ENCODE results near the gene PLEKHA3.
"Not testable (repeated sequence)": the region's sequence is repeated elsewhere in the genome, so short reads cannot be mapped to it uniquely, and the experiment has no call there.

Gene PLEKHA3

DNA sequence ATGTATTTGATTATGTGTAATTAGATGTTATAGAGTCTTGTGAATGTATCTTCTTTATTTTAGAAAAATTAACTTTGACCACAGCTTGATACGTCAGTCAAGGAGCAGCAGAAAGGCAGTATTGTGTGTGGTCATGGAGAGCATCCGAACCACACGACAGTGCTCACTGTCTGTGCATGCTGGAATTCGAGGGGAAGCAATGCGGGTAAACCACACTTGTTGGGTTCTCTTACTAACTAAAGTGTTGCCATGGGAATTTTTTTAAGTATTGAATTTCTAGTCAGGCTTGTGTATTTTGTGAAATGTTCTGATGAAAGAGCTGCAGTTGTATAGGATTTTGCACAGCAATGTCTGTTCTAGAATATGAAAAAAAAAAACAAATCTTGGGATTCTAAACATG lies 24.3 kb upstream of the PLEKHA3 start:
- H3K4me3 ChIP-seq (ENCODE audit: insufficient read depth, low read length, poor library complexity, severe bottlenecking): no peak overlapping the region
- no peaks in the 10 kb centered on the region for H3K9me3 ChIP-seq (ENCODE audit: insufficient read depth, low read length)
- H3K9ac ChIP-seq (ENCODE audit: low read length): no peak overlapping the region
- TF ChIP-seq, protein P1, sequence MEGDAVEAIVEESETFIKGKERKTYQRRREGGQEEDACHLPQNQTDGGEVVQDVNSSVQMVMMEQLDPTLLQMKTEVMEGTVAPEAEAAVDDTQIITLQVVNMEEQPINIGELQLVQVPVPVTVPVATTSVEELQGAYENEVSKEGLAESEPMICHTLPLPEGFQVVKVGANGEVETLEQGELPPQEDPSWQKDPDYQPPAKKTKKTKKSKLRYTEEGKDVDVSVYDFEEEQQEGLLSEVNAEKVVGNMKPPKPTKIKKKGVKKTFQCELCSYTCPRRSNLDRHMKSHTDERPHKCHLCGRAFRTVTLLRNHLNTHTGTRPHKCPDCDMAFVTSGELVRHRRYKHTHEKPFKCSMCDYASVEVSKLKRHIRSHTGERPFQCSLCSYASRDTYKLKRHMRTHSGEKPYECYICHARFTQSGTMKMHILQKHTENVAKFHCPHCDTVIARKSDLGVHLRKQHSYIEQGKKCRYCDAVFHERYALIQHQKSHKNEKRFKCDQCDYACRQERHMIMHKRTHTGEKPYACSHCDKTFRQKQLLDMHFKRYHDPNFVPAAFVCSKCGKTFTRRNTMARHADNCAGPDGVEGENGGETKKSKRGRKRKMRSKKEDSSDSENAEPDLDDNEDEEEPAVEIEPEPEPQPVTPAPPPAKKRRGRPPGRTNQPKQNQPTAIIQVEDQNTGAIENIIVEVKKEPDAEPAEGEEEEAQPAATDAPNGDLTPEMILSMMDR (IDR thresholded peaks at IDR 0.05; ENCODE audit: insufficient read depth, low read length, poor library complexity, severe bottlenecking): no peak
- no peak overlapping the region for H2AFZ ChIP-seq (ENCODE audit: low read depth, low read length, severe bottlenecking)
- no peaks in the 10 kb centered on the region for H3K27me3 ChIP-seq (ENCODE audit: low read length)
- no peak overlapping the region for H3K4me2 ChIP-seq (ENCODE audit: low read depth, low read length, poor library complexity, severe bottlenecking)
- no peaks in the 10 kb centered on the region for H3K36me3 ChIP-seq (ENCODE audit: low read length)
- H3K9me2 ChIP-seq (replicated peaks; ENCODE audit: insufficient read depth, low read length): no peaks in the 10 kb centered on the region
- peaks cover 7% of the 10 kb centered on the region; the same call in 1 of the 2 replicates for H3F3A ChIP-seq (ENCODE audit: insufficient read depth)
- no peaks in the 10 kb centered on the region for H3K79me2 ChIP-seq (ENCODE audit: insufficient read depth, low read length)
- no peaks in the 10 kb centered on the region for H4K20me1 ChIP-seq (ENCODE audit: low read depth, low read length)
- H3K27ac ChIP-seq (ENCODE audit: low read depth, low read length): no peak overlapping the region

DNA sequence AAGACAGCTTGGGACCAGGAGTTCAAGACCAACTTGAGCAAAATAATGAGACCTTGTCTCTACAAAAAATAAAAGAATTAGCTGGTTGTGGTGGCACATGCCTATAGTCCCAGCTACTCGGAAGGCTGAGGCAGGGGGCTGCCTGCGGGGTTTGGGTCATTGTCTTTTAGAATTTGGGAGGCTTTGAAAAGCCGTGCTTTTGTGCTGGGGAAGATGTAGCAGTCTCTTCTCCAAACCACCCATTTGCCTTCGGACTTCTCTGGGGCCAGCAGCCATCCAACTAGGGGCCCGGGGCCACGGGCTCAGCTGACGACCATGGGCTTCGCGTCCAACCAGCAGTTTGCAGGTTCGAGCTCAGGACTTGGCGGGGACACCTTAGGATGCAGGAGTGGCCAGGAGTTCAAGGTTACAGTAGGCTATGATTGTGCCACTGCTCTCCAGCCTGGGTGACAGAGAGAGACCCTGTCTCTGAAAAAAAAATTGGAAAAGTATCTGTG lies 22.8 kb upstream of the PLEKHA3 start:
- no peak overlapping the region for H3K9ac ChIP-seq (ENCODE audit: low read length)
- H3F3A ChIP-seq (ENCODE audit: insufficient read depth): peaks cover 7% of the 10 kb centered on the region; the same call in 1 of the 2 replicates
- H3K36me3 ChIP-seq (ENCODE audit: low read length): no peaks in the 10 kb centered on the region
- H3K27me3 ChIP-seq (ENCODE audit: low read length): no peaks in the 10 kb centered on the region
- no peak overlapping the region for H2AFZ ChIP-seq (ENCODE audit: low read depth, low read length, severe bottlenecking)
- no peaks in the 10 kb centered on the region for H3K9me3 ChIP-seq (ENCODE audit: insufficient read depth, low read length)
- no peak overlapping the region for H3K27ac ChIP-seq (ENCODE audit: low read depth, low read length)
- TF ChIP-seq EZH2phosphoT487 (conservative IDR thresholded peaks at IDR 0.05; ENCODE audit: low read length): no peak
- TF ChIP-seq, protein P1 (IDR thresholded peaks at IDR 0.05; ENCODE audit: insufficient read depth, low read length, poor library complexity, severe bottlenecking): no peak
- no peaks in the 10 kb centered on the region for H3K9me2 ChIP-seq (replicated peaks; ENCODE audit: insufficient read depth, low read length)
- no peak overlapping the region for H3K4me3 ChIP-seq (ENCODE audit: insufficient read depth, low read length, poor library complexity, severe bottlenecking)
- H4K20me1 ChIP-seq (ENCODE audit: low read depth, low read length): no peaks in the 10 kb centered on the region
- H3K79me2 ChIP-seq (ENCODE audit: insufficient read depth, low read length): no peaks in the 10 kb centered on the region
- no peak overlapping the region for H3K4me2 ChIP-seq (ENCODE audit: low read depth, low read length, poor library complexity, severe bottlenecking)

DNA sequence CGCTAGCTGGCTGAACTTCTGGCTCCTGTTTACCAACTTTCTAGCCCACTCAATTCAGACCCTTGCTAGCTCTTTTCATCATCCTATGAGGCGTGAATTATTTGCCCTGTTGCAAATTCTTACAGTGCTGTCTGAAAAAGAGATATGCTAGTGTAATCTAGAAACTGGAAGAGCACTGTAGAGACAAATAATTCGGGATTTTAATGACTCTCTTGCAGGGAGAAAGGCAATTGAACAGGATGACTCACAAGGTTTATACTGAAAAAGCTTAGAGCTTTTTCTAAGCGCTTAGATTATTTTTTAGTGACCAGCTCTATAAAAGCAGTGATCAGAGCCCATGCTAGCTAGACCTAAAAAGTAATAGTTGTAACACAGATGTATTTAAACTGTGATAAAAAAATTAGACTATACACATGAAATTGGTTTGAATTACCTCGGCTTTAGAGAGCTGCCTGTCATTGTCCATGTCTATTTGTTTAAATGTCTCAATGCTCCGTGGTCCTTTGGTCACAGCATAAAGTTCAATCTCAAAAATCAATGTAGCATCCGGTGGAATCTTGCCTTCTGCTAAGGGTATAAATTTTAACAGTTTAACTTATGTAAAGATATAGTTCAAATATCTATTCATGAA lies 10.9 kb upstream of the PLEKHA3 start:
- no peaks in the 10 kb centered on the region for H3K79me2 ChIP-seq (ENCODE audit: insufficient read depth, low read length)
- H4K20me1 ChIP-seq (ENCODE audit: low read depth, low read length): no peaks in the 10 kb centered on the region
- TF ChIP-seq, protein P1 (IDR thresholded peaks at IDR 0.05; ENCODE audit: insufficient read depth, low read length, poor library complexity, severe bottlenecking): no peak
- no peak for TF ChIP-seq EZH2phosphoT487 (conservative IDR thresholded peaks at IDR 0.05; ENCODE audit: low read length)
- no peak overlapping the region for H2AFZ ChIP-seq (ENCODE audit: low read depth, low read length, severe bottlenecking)
- no peaks in the 10 kb centered on the region for H3F3A ChIP-seq (ENCODE audit: insufficient read depth)
- no peak overlapping the region for H3K4me3 ChIP-seq (ENCODE audit: insufficient read depth, low read length, poor library complexity, severe bottlenecking)
- no peaks in the 10 kb centered on the region for H3K27me3 ChIP-seq (ENCODE audit: low read length)
- no peaks in the 10 kb centered on the region for H3K9me2 ChIP-seq (replicated peaks; ENCODE audit: insufficient read depth, low read length)
- H3K36me3 ChIP-seq (ENCODE audit: low read length): peaks cover 12% of the 10 kb centered on the region; the same call in 1 of the 2 replicates
- H3K9ac ChIP-seq (ENCODE audit: low read length): no peak overlapping the region
- H3K27ac ChIP-seq (ENCODE audit: low read depth, low read length): no peak overlapping the region
- no peak overlapping the region for H3K4me2 ChIP-seq (ENCODE audit: low read depth, low read length, poor library complexity, severe bottlenecking)
- H3K9me3 ChIP-seq (ENCODE audit: insufficient read depth, low read length): no peaks in the 10 kb centered on the region

DNA sequence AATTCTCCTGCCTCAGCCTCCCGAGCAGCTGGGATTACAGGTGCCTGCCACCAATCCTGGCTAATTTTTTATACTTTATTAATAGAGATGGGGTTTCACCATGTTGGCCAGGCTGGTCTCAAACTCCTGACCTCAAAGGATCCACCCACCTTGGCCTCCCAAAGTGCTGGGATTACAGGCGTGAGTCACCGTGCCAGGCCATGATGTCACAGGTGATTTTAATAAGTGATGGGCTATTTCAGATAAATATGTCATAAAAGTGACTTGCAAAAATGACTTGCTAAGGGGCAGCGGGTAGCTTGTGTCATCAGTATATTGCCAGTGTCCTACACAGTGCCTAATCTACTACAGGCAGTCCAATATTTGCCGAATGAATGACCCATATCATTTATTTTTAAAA lies 8.9 kb upstream of the PLEKHA3 start:
- H3K79me2 ChIP-seq (ENCODE audit: insufficient read depth, low read length); H3K27me3 ChIP-seq (ENCODE audit: low read length); H3K9me2 ChIP-seq (replicated peaks; ENCODE audit: insufficient read depth, low read length); H3K36me3 ChIP-seq (ENCODE audit: low read length); H3F3A ChIP-seq (ENCODE audit: insufficient read depth); H3K27ac ChIP-seq (ENCODE audit: low read depth, low read length); H3K9me3 ChIP-seq (ENCODE audit: insufficient read depth, low read length); H3K4me2 ChIP-seq (ENCODE audit: low read depth, low read length, poor library complexity, severe bottlenecking); H4K20me1 ChIP-seq (ENCODE audit: low read depth, low read length); H2AFZ ChIP-seq (ENCODE audit: low read depth, low read length, severe bottlenecking); H3K4me3 ChIP-seq (ENCODE audit: insufficient read depth, low read length, poor library complexity, severe bottlenecking); H3K9ac ChIP-seq (ENCODE audit: low read length): not testable (repeated sequence)

Measured in SU-DHL-6 (cell line).